ENCODE measurements around the gene ANO1. TPM values are rescaled to one million over a fixed set of nuclear protein-coding genes. Genes with fewer than 3 reads are reported as not detected.

Gene ANO1
- 1.2 to 2.0 TPM (median 1.4 TPM) in 5 replicates for total RNA-seq (2022; extraction: Qiagen RNA extraction)

GRCh38 chr11:70078095-70078780 lies at the start of gene ANO1:
ANO1 (plus strand) TSS chr11:70078317; CDS start chr11:70078607, 290 bp downstream.

GRCh38 chr11:70202920-70203750 lies 125.0 kb downstream of the ANO1 start, which contains the start of gene FADD:
FADD (plus strand) TSS chr11:70203296; CDS start chr11:70203460, 164 bp downstream.

Other genes with a start within 250 kb of the ANO1 start
- gene FADD, start 125.0 kb downstream of the ANO1 start, total RNA-seq (2022; extraction: Qiagen RNA extraction), result 58.5 to 77.7 TPM (median 71.3 TPM) in 5 replicates
- 26.3 to 32.2 TPM (median 29.3 TPM) in 5 replicates for gene PPFIA1, start 192.4 kb downstream of the ANO1 start, total RNA-seq (2022; extraction: Qiagen RNA extraction)